GM10847 (cell line): ENCODE measurements around the gene HIVEP3.

Experiments
- POLR2A ChIP-seq: IDR thresholded peaks from 2 replicates; pipeline ENCODE4 v1.6.1; 2011; ENCODE audit not compliant: insufficient read length; ENCODE audit errors: extremely low read depth

Gene HIVEP3

DNA sequence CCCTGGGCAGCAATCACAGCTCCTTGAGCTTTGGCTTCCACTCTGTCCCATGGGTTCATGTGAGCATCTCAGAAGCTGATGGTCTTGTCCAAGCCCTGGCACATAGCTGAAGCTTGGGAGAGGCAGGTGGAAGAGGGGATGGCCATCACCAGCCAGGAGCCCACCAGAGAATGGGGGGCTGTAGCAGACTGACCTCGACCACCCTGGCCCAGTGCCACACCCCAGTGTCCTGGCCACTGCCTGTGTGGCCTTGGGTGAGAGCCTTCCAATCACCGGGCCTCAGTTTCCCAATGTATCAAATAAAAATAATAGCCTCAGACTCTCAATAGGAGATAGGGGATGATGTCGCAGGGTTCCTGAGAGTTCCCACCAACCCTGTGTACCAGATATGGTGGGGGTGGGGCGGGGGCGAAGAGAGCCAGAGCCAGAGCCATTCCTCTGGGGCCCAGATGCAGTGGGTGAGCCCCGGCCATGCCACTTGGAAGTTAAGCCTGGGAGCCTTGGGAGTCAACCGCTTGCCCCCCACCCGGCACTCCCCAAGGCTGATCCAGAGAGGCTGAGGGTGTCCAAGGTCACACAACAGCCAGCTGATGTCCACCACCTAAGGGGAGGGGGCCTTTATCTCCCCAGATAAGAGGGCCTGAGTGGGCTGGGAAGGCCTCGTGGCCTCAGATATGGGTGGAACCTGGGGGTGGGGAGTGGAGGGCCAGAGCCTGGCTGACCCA, 424.9 kb downstream of the HIVEP3 start:
- no peak for TF ChIP-seq POLR2A

DNA sequence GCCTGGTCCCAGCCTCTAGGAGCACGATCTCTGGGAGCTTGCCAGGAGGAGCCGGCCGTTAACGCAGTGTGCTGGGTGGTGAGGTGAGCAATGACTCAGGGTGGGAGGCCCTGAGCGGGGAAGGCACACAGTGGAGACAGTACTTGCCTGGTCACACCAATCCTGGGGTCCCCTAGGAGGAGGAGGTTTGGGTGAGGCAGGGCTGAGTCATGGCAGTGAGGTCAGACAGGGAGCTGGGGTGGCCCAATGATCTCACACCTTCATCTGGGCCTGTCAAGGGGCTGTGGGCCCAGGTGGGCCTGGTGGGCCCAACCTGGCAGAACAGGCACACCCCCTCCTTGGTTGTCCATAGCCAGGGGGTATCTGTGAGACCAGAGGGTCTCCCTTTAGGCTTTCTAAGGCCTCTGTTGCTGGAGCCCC, 425.6 kb downstream of the HIVEP3 start:
- no peak for TF ChIP-seq POLR2A

DNA sequence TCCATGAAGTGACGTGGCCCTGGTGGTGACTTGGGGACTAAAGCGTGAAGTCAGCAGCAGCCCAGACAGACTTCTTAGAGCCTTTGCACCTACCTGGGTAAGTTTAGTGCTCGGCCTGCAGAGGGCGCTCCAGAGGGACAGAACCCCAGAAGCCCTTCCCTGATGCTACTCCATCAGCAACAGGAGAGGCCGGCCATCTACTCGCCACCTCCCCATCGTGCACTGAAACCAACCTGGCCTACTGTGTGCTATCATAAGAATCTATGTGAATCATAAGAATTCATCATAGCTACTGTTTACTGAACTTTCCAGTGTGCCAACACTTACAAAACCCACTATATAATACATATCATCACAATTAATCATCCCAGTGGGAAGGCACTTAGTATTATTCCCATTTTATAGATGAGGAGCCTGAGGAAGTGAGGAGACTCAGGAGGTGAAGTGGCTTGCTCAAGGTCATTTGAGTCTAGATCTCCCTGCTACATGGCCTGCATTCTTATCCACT, 426.3 kb downstream of the HIVEP3 start:
- TF ChIP-seq POLR2A = no peak

DNA sequence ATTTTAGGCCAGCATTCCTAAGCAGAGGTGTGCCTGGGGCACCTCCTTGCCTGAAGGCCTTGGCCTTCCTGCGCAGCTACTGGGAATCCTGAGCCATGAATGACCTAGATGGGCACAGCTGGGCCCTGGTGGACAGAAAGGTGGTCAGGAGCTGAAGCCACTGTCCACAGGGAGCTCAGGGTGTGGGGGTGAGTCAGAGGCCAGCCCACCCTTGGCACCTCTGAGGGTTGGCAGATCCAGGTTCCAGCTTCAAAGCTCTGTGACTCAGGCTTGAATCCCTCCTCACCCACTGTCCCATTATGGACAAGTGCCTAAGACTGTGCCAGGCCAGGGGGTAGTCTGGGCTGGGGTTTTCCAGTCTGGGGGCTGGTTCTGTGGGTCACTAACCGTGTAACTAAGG, 427.8 kb downstream of the HIVEP3 start:
- no peak for TF ChIP-seq POLR2A

DNA sequence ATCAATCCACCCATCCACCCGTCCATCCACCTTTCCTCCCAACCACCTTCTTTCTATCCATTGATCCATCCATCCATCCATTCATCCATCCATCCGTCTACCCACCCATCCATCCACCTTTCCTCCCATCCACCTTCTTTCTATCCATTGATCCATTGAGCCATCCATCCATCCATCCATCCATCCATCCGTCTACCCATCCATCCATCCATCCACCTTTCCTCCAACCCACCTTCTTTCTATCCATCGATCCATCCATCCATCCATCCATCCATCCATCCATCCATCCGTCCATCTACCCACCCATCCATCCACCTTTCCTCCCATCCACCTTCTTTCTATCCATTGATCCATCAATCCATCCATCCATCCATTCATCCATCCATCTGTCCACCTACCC, 429.2 kb downstream of the HIVEP3 start:
- no peak for TF ChIP-seq POLR2A

DNA sequence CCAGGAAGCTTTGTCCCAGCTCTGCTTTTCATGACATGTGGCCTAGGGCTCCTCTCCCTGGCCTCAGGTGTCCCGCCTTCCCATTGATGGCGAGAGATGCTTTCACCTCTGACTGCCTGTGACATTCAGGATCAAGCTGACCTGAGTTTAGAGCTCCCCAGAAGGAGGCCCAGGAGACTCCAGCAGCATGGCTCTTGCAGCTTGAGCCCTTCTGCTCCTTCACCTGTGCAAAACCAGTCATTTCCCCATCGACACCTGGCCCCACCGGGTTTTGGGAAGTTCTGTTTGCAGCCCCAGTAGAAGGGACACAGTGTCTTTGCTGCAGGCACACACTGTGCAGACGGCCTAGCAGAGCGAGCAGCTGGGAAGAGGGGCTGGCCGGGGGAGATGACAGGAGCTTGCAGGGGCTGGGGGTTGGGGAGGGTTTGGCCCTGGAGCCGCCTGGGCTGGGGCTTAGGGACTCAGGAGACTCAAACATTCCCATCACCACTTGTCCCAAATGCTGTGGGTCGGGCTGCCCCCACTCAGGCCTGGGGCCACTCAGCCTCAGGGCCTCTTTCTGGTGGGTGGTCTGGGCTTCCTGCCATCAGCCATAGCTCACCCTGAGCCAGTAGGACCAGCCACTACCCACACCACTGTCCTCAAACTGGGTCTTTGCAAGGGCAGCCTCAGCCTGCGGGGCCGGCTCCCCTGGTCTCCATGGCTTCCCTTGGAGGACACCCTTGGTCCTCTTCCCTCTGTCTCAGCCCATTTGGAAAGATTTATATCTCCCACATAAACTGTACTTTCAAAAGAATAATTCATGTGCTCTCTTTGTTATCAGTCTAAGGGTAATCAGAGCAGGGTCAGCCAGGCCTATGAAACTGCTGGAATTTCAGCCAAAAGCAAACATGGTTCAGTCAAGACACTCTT, 430.4 kb downstream of the HIVEP3 start:
- no peak for TF ChIP-seq POLR2A

DNA sequence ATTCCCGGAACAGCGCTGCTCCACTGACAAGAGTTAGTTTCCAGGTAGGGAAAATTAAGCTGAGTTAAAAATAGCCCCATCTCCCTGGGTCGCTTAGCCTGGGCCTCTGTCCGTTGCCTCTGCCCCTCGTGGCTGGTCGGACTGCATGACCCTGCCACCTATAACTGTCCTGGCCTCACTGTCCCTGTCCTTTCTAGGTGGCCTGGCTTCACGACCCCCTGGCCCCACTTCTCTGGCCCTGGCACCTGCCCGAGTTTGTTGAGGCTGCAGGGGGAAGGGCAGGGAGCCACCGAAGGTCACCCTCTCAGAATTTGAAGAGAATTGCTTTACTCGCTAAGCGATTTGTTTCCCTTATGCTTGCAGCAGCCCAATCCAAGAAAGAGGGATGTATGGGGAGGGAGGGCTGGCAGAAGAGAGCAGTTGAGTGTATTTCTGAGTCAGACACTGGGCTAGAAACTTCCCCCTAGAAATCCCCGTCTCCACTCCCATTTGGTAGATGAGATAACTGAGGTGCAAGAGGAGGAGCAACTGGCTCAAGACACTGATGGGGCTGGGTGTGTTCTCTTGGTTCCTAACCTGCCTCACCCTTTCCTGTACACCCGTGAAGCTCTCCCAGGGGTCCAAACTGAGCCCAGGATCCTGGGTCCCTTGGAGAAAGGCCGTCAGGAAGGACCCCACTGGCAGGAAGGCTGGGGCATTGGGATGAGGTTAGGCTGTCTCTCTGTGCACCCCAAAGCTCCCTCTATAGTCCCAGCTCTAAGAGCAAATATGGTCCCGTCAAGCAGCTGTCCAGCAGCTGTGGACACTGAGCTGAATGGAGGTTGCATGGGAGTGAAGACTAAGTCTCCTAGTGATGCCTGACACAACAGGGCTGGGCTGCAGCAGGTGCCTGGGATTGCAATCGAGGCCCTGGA, 431.3 kb downstream of the HIVEP3 start:
- no peak for TF ChIP-seq POLR2A

DNA sequence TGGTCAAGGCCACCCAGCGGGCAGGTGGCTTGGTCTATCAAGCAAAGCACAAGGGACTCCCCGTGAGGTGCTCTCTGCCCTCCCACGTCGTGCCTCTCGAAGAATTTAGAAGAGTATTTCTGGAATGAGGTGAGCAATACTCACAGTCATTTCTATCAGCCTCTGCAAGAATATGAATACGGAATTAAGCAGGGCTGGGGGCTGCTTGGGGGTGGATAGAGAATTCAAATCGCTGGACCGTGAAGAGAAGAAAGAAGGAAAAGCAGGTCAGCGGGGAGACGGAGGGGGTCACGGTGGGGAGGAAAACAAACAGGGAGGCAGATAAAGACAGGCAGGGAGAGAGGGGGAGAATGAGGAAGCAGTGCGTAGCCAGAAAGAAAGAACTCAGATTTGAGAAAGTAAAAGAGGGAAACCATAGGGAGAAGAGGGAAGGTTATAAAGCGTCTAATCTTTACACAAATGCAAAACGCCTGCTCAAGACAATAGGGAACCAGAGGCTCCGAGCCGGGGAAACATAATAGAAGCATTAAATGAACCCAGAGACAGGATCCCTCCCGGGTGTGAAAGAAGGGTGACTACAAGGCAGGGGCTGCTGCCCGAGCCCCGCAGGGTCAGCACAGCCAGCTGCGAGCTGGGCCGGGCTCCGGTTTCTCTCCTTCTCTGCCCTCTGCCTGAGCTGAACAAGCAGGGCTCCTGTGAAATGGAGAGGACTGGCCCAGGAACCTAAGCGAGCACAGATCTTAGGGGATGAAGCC, 432.2 kb downstream of the HIVEP3 start:
- TF ChIP-seq POLR2A = no peak

DNA sequence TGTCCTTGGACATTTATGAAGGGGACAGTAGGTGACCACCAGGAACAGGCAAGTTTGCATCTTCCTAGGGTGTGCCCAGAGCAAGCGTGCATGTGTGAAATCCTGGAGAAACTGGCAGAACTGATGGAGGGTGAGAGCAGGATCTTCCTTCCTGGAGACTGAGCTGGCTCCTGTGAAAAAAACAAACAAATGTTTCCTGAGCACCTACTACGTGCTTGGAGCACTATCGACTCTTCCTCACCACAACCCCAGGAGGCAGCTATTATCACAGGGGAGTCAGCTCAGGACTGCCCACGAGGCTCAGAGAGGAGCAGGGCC, 432.7 kb downstream of the HIVEP3 start:
- no peak for TF ChIP-seq POLR2A

DNA sequence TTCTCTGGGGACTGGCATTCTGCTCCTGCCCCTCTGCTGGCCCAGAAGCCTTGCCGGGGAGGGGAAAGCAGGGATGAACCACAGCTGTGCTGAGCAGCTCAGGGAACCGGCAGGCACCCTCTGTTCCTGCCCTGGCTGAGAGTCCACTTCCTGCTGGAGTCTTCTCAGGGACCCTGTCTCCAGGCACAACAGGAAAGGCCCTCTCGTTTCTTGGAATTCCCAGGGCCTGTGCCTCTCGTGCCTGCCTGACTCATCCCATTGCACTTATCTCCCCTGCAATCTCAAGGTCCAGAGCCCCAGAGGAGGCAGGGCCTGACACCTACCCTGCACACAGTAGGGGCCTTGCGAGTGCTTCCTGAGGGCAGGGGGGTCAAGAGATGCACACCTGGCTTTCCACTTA, 433.1 kb downstream of the HIVEP3 start:
- no peak for TF ChIP-seq POLR2A

DNA sequence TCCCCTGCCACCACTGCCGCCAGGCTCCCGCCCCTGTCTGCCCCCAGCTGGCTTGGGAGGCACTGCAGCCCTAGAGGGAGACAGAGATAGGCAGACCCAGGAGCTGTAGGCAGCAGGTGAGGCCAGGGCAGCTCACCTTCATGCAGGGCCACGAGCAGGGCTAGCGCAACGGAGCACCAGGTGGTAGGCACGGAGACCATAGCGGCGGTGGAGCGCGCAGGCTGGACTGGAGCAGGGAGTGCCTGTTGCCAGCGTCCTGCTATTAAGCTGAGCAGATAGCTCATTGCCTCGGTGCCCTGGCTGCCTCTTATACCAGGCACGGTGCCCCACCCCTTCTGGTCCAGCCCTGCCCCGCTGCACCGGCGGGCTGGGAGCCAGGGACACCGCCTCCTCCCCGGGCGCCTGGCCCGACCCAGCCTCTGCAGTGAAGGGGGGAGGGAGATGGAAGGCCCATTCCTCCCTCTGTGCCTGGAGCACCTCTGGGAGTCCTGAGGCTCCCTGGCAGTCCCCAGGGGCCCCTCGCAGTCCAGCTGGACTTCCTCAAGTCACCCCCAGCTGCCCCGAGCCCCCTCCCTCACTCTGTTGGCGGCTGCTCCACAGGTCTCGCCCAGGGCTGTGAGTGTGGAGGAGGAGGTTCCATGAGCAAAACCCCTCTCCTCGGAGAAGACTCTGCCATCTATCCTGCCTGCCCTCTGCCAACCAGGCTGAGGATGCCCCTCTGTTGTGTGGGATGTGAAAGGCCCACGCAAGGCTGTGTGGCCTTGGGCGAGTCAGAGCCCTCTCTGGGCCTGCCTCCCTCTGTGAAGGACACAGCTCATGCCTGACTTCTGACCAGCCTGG, 434.1 kb downstream of the HIVEP3 start, which contains the start of gene EDN2:
Gene EDN2 (minus strand): TSS at position 282 of the 840 bp plus-strand sequence. CDS start 82 bp downstream, at position 200.
- TF ChIP-seq POLR2A = no peak

DNA sequence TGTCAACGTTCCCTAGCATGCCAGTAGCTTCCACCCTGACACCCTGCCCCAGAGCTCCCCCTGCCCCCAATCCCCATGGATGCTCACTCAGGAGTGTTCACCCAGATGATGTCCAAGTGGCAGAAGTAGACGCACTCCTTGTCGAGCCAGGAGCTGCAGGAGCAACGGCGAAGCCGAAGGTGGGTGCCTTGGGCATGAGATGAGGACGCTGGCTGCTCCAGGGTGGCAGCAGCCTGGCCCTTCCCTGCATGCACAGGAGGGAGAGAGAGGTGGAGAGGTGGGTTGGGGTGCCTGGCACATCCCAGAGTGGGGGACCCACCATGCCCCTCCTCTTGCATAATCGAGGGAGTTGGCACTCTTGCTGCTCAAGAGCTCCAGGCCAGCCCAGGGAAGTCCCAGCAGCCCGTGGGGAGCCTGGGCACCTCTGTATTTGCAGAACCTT, 434.7 kb downstream of the HIVEP3 start:
- no peak for TF ChIP-seq POLR2A

DNA sequence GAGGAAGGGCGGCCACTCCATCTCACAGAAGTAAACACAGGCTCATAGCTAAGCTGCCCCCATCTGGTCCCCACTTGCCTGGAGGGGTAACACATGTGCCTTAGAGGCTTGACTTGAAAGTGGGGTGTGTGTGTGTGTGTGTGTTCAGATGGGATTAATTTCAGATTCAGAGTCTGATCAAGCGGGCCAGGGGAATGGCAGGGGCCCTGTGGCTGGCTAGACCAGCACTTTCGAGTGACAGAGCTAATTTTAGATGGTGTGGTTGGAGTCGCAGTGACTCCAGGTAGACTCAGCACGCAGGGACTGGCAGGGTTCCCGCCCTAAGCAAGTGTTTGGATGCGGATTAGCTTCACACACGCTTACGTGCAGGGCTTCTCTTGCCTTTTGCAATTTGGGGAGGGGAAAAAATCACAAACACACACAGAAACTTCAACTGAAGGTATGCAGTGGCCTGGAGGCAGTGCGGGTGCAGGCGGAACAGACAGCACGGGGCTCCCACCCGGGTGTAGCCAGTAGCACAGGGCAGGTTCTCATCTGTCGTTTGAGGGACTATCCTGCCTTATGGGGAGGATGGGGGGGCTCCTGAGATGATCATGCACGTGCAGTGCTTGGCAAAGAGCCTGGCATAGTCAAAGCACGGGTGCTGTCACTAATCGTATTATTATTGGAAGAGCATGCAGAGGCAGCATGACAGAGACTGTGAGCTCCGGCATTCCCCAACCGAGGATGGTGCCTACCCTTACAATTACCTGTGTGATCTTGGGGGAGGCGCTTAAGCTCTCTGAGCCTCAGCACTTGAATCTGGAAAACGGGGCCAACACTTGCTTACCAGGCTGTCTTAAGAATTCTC, 435.5 kb downstream of the HIVEP3 start:
- no peak for TF ChIP-seq POLR2A
